GM18870 (cell line): ENCODE results near the gene EZH1.

ENCODE experiments used
- ATAC-seq: cut with Tn5 transposase; IDR thresholded peaks from one replicate; pipeline ENCODE4 v1.9.1; 2021; ENCODE audit warnings: moderate library complexity; ENCODE audit not compliant: unreplicated experiment

The EZH1 gene

GRCh38 chr17:42744806-42745617 is at the start of gene EZH1:
Gene EZH1, minus strand, starts transcription at chr17:42745040. Its CDS starts 16,099 bp downstream, at chr17:42728941.
- peak; percentile 69 for ATAC-seq

GRCh38 chr17:42792545-42792944 is 47.7 kb upstream of the EZH1 start:
- ATAC-seq, result no peak

GRCh38 chr17:42791948-42792347 is 47.1 kb upstream of the EZH1 start:
- ATAC-seq, result no peak

- ATAC-seq, result no peak
Measured at GRCh38 chr17:42787266-42787665, 42.4 kb upstream of the EZH1 start.

- ATAC-seq, result no peak
Measured at GRCh38 chr17:42784811-42785592, 40.2 kb upstream of the EZH1 start.

GRCh38 chr17:42784409-42784808 is 39.6 kb upstream of the EZH1 start:
- no peak for ATAC-seq

- no peak for ATAC-seq
Measured at GRCh38 chr17:42783791-42784138, 38.9 kb upstream of the EZH1 start.

GRCh38 chr17:42783062-42783790 is 38.4 kb upstream of the EZH1 start:
- ATAC-seq, result no peak

- no peak for ATAC-seq
Measured at GRCh38 chr17:42782166-42783061, 37.6 kb upstream of the EZH1 start.

- no peak for ATAC-seq
Measured at GRCh38 chr17:42781639-42782165, 36.9 kb upstream of the EZH1 start.

GRCh38 chr17:42780851-42781638 is 36.2 kb upstream of the EZH1 start:
- no peak for ATAC-seq

- ATAC-seq, result no peak
Measured at GRCh38 chr17:42779936-42780850, 35.4 kb upstream of the EZH1 start, which contains the start of gene WNK4. Gene WNK4, plus strand, starts transcription at chr17:42780610. Its CDS starts 89 bp downstream, at chr17:42780699.

GRCh38 chr17:42779304-42779935 is 34.6 kb upstream of the EZH1 start:
- ATAC-seq, result no peak

- no peak for ATAC-seq
Measured at GRCh38 chr17:42778570-42778969, 33.7 kb upstream of the EZH1 start.

- ATAC-seq, result no peak
Measured at GRCh38 chr17:42775534-42776098, 30.8 kb upstream of the EZH1 start.

GRCh38 chr17:42774066-42774745 is 29.4 kb upstream of the EZH1 start:
- ATAC-seq, result no peak
